Fibroblast of peridontal ligament (primary cell): ENCODE results near the gene ELP2.
"Not testable (repeated sequence)": the region's sequence is repeated elsewhere in the genome, so short reads cannot be mapped to it uniquely, and the experiment has no call there.

Source experiments
- DNase-seq: peaks from one replicate; pipeline ENCODE4 v3.0.0-alpha.2; 2010; ENCODE audit errors: extremely low read depth

ELP2 gene

DNA sequence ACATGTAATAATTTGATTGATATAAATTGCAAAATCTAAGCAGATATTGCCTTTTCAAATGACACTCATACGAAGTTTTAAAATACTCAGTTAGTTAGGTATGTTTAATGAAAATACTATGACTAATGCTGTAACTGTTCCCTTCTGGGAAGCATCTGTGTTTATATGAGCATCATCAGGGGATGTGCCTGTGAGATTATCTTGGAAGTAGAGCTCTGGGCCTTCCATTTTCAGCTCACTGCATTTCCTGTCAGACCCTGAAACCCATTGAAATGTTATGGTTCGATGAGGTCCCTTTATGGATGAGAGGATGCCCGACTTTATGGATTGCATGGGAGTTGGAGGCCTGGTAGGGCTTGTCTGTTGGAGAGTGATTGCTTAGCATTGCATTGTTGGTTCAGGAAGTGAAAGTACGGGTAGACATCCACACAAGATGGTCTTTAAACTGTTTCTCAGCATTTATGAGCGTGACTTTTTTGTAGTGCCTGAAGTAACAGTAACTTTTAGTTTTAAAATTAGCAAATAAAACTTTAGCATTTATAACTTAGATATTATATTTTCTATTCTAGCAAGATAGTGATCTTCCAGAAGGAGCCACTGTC, 28.7 kb downstream of the ELP2 start:
- DNase-seq: peak; percentile 94

DNA sequence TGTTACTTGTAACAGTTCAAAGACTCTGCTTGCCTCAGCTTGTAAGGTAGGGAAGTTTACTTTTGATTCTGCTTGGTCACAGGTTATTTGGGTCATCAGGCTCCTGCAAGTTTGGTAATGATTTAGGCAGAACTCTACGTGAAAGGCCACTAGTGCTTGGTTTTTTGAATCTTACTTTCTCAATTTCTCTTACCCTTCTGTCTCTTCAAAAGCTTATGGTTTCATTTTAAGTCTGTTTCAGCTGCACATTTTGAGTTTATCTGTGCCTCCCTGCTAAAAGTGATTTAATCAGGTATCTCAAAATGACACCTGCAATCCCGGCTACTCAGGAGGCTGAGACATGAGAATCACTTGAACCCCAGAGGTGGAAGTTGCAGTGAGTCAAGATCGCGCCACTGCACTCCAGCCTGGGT, 31.3 kb downstream of the ELP2 start:
- no peak for DNase-seq

DNA sequence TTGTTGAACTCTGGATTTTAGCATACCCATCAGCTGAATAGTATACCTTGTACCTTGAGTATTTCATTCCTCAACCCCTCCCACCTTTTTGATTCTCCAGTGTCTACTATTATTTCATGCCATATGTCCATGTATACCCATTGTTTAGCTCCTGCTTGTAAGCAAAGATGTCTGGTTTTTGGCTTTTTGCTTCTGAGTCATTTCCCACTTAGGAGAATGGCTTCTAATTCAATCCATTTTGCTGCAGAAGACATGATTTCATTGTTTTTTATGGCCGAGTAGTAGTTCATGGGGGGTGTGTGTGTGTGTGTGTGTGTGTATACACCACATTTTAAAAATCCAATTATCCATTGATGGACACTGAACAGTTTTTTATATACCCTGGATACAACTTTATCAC, 33.3 kb downstream of the ELP2 start:
- DNase-seq: peak; percentile 40

DNA sequence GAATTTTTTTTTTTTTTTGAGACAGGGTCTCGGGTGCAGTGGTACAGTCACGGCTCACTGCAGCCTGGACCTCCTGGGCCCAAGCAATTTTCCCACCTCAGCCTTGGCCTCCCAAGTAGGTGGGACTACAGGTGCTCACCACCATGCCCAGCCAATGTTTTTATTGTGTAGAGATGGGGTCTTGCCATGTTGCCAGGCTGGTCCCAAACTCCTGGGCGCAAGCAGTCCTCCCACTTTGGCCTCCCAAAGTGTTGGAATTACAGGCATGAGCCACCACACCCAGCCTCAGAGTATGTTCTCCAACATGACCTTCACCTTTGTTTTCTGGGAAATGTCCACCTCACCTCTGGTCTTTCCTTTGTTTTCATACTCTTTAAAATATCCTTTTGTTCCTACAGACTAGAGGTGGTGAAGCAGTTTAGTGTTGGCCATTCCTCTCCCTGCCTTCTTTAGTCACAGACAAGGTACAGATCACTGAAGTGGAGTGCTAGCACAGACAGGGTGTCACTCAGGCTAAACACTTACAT, 38.1 kb downstream of the ELP2 start:
- DNase-seq: no peak

DNA sequence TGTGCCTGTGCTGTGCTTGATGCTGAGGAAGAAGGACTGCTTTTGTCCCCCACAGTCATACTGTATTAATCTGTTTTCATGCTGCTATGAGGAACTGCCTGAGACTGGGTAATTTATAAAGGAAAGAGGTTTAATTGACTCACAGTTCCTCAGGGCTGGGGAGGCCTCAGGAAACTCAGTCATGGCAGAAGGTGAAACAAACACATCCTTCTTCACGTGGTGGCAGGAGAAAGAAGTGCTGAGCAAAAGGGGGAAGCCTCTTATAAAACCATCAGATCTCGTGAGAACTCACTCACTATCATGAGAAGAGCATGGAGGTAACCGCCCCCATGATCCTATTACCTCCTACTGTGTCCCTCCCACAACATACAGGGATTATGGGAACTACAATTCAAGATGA, 38.6 kb downstream of the ELP2 start:
- not testable (repeated sequence) for DNase-seq

DNA sequence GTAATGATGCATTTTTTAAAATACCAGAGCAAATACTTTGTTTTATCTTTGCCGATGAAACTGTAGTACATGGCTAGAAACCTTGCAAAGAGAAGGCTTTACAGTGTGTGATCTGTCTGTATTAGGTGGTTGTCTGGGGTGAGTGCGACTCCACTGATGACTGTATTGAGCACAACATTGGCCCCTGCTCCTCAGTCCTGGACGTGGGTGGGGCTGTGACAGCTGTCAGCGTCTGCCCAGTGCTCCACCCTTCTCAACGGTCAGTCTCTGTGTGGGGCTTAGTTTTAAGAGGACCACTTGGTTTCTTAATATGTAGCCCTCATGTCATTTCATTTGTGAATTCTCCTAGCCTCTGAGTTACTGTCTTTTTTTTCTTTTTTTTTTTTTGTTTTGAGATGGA, 40.2 kb downstream of the ELP2 start:
- DNase-seq: no peak

DNA sequence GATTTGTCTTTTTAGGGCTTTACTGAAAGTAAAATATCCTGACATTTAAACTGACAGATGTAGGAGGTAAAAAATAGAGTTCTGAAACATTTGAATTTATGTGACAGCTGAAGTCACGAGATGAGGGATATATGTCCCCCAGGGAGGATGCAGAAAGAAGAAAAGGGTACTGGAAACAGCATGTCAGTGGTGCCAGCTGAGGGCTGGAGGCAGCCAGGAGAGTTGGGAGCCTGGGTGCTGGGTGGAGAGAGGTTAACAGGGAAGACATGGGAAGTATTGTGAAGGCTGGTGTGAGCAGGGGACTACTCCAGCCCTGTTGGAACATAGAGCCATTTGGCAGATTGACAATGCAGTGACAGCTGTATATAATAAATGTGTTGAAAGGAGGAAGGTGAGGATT, 45.8 kb downstream of the ELP2 start:
- no peak for DNase-seq

DNA sequence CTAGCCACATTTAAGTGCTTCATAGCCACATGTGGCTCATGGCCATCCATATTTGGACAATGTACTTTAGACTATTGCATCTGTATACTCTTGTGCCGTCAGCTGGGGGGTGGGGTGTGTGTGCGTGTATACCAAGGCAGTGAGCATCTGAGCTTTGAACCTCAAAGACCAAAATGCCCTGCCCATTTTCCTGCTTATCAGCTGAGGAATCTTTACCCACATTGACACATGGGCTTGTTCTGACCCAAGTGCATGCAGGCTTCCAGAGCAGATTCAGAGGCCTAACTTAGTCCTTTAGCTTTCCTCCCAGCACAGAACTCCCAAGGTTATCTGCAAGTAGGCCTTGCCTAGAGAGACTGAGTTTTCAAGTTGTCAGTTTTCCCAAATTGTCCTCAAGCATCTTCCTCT, 46.5 kb downstream of the ELP2 start:
- no peak for DNase-seq

DNA sequence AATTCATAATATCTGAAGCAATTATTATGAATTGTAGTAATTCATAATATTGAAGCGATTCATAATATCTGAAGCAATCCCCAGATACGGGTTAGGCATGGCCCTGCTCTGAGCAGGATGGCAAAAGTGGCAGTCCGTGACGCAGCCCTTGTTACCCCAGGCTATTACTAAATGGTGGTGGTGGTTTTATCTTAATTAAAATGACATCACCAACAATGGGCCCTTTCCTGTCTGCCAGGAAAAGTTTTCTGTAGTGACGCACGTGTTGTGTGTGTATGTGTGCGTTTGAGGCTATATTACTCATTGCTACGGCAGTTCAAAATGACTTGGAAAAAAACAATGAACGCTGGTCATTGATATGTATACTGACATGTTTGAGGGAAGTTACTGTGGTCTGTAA, 47.0 kb downstream of the ELP2 start:
- DNase-seq: peak; percentile 95

DNA sequence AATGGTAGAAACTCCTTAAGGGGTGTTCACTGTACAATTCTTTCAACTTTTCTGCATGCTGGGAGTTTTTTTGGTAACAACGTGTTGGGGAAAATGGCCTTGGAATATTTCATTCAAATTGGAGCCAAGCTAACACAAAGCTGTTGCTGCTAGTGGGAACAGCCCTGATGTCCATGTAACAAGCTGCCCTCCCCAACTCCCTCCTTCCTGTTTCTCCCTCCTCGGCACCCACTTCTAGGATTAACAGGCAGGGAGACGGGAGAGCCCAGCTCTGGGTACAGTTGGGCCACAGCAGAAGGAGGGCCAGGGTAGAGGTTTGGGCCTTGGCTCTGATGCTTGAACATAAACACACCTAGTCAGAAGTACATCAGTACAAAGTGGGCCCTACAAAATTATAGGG, 48.2 kb downstream of the ELP2 start:
- no peak for DNase-seq

DNA sequence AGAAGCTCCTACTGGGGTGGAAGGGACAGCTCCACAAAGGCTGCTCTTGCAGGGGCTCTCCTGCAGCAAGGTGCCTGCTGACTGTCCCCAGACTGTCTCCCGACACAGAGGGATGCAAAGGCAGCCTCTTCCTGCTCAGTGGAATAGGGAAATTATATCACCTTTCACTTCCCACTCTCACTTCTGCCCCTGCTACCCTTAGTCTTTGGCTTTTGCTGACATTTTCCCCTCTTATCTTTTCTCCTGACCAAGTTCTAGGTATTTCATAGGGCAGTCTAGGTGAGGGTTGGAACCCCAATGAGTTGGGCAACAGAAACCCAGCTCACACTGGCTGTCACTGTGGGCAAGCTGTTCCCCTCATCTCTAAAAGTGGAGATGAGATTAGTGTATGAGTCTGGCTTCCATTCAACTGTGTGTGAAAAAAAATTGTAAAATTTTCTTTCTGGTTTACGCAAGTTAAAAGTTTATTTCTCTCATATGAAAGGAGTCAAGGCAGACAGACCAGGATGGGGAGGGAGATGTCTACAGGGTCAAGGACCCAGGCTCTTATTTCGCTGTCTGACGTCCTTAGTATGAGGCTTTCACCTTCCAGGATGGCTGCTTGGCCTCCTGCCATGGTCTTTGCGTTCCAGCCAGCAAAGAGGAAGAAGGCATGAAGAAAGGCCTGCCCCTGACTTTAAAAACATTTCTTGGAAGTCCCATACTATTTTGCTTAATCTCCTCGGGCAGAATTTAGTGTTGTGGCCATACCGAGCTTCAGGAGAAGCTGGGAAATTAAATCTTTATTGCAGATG, 50.1 kb downstream of the ELP2 start:
- DNase-seq: peak; percentile 86

DNA sequence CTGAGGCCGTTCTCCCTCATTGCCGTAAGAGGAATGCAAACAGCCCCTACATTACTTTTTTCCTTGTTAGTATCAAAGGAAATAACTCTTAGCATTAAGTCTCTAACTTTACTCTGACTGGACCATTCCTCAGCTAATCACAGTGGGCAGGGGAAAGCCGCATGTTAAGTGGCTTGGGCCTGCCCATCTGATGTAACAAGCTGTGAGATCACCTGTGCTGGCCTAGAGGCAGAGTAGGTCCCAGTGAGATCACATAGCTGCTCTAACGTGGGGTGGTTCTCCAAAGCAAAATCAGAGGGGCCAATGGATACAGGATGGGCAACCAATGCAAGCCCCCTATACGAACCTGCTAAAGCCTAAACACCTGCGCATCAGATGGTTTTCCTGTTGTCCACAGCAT, 51.7 kb downstream of the ELP2 start:
- no peak for DNase-seq

DNA sequence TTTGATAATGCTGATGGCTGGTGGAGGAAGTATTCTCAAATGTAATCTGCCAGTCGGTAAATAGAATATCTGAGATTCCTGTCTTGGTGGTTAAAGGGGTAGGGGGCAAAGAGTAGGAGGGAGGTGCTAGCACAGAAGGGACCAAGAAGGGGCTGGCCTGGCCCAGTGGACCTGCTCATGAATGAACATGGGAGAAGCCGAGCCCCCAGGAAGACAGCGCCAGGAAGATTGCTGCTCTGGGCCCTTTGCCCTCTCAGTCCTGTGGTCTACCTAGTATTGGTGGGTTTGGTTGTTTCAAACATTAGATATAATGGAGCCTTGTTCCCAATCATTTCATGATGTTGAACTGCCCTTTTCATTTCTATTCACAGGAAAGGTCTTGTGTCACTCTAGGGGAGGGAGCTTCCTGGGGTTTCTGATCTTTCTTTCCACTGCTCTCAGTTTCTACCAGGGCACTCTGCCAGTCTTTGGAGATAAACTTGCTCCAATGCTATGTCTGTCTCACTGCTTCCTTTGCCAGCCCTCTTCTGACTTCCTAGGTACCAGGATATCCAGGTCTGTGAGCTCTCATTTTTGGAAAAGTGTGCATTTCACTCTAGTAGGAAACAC, 52.3 kb downstream of the ELP2 start:
- DNase-seq: no peak

DNA sequence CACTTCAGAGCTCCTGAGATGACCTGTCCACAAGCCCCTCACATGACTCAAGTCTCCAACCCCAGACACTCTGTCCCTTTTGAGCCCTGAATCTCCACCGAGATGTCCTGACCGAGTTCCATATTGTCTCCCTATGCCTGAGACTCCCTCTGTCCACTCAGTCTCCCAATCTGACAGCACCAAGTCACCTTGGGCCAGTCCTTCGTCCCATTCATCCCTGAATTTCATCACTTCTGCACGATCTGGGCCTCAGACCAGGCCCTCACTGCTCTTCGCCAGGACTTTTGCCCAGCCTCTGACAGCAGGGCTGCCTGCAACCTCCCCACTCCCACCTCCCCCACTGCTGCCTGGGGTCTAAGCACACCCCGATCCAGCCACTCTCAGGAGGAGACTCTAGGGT, 53.3 kb downstream of the ELP2 start:
- no peak for DNase-seq

DNA sequence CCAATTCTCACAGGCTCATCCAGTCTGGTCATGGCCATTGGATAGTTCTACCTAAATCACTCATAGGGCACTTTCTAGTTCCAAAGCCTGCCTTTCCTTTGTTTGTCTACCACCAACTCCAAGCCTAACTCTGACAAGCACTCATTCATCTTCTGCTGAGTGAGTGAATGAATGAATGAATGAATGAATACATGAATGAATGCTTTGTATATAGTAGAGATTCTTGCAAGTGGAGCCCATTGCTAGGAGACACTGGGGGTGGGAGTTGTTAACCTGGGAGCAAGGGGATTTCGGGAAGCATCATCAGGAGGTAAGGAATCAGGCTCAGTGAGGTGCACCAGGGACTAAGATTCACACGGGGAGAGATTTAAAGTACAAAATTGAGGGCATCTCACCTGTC, 54.3 kb downstream of the ELP2 start:
- no peak for DNase-seq

DNA sequence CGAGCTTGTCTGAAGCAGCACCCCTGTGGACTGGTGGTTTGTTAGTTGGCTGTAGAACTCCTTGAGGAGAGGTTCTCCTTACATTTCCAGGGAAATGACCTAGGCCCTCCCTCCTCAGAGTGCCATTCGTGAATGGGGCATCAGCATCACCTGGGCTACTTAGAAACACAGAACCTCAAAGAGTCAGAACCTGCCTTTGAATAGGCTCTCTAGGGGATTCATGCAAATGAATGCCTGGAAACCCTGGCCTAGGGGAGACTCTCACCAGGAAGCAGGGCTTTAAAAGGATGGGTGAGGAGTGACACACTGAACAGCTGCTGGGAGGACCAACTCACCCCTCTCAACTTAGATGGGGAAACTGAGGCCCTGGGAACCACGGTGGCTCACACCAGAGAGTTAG, 55.5 kb downstream of the ELP2 start:
- DNase-seq: no peak

DNA sequence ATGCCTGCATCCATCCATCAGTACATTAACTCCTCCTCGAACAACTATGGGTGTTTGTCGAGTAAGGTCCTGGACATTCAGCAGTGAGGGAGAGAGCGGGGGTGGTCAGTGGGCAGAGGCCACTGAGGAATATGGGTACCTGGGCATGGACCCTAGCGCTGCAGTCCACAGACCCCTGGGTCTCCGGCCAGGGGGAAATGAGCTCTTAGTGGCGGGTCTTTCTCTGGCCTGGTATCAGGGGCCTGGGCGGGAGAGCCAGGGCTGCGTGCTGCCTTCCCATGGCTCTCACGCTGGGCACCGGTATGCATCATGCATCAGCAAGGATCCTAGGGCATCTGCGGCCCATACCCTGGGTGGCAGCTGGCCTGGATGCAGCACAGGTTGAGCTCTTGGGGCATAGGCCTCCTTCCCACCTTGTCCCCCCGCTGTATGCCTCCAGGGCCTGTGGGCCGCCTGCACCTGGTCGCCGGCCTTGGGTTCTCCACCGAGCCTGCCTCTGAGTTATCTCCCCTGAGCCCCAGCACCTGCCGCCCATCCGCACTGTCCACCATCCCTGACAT, 56.3 kb downstream of the ELP2 start:
- DNase-seq: no peak

DNA sequence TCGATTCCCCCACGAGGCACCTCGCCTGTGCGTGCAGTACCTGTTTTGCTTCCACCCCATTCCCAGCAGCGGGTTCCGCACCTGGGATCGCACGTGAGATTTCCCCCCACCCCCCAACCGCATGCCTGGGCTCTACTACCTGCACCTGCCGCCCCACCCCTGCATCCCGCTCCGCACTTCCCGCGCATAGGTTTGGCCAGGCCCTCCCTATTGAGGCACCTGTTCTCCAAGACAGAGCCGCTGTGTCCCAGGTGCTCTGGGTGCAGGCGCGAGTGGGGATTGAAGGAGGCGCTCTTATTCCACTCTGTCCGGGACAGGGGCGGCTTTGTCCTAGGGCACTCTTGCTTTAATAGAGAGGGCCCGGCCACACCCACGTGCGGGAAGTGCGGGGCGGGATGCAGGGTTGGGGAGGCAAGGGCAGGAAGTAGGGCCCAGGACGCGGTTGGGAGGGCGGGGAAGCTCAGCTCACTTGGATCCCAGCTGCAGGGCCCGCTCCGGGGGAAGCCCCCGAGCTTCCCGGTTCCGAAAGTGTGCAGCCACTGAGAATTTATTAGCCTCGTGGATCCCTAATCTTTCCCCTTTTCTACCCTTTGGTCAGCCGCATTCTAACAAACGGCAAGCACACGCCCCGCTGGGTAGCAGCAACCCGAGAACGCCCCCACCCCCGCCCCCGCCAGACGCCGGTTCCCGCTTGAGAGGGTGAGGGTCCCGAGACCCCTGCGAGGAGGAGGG, 56.9 kb downstream of the ELP2 start:
- peak; percentile 36 for DNase-seq

DNA sequence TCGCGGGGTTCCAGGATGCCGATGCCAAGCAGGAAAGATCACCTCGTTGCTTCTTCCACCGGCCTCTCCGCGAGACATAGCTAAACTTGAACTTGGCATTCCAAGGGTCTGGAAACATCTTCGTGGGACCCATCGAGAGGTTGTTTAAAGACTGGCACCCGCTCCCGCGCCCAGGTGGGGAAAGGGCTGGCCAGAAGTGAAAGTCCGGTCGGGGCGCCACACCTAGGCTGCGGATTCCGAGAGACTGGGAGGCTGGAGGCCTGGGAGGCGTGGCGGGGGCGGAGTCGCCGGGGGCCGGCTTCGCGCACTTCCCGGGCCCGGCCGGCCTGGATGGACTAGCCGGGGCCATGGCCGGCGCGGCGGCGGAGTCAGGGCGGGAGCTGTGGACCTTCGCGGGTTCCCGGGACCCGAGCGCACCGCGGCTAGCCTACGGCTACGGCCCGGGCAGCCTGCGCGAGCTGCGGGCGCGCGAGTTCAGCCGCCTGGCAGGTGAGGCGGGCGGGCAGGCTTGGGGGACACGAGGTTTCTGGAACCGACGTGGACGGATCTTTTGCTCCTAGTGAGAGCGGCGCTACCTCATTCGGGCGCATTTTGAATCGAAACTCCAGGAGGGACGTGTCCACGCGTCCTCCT, 57.6 kb downstream of the ELP2 start, which contains the start of gene MOCOS:
MOCOS (plus strand) TSS at position 305 of the 633 bp plus-strand sequence; CDS start at position 348, 43 bp downstream.
- DNase-seq: peak; percentile 55

DNA sequence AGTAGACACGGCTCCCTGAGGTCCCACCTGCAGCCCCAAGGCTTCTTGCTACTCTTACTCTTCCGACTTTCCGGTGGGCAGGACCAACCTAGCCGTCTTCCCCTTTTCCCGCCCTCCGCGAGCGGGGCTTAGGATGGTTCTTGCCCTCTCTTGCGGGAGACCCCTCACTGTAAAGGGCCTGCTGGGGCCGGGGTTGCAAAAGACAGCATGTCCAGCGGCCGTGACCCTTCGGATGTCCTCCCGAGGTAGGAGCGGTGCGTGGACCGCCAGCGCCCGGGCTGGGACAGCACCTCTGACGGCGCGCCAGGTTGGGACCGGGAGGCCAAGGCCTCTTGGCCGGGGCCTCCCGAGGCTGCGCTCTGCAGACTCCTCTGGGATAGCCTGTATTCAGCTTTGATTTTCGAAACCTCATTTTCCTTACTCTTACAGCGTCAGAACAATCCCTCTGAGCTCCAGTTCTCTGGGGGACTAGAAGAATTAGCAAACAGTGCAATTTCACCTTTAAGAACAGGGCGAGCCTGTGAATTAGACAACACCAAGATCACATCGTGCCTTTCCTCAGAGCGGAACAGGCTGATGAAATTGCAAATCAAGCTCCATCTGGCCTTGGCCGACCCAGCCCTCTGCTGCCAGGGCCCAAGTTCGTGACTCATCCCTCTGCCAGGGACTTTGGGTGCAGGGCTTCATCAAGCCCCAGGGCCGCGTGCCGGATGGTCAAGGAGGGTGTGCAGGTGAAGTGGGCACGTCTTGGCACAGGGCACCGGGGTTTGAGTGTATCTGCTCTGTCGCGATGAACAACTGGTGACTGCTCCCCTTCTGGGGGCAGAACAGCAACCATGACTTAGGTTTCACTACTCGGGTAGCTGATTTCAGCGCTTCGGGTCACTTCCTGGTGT, 58.4 kb downstream of the ELP2 start:
- DNase-seq: peak; percentile 64
